Measurements from ENCODE around the gene TM2D1.
"Not testable (repeated sequence)": the region's sequence is repeated elsewhere in the genome, so short reads cannot be mapped to it uniquely, and the experiment has no call there.

DNA sequence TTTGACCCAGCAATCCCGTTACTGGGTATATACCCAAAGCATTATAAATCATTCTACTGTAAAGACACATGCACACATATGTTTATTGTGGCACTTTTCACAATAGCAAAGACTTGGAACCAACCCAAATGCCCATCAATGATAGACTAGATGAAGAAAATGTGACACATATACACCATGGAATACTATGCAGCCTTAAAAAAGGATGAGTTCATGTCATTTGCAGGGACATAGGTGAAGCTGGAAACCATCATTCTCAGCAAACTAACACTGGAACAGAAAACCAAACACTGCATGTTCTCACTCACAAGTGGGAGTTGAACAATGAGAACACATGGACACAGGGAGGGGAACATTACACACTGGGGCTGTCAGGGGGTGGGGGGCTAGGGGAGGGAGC is 5.7 kb upstream of the TM2D1 start:
- TF ChIP-seq, protein P1, sequence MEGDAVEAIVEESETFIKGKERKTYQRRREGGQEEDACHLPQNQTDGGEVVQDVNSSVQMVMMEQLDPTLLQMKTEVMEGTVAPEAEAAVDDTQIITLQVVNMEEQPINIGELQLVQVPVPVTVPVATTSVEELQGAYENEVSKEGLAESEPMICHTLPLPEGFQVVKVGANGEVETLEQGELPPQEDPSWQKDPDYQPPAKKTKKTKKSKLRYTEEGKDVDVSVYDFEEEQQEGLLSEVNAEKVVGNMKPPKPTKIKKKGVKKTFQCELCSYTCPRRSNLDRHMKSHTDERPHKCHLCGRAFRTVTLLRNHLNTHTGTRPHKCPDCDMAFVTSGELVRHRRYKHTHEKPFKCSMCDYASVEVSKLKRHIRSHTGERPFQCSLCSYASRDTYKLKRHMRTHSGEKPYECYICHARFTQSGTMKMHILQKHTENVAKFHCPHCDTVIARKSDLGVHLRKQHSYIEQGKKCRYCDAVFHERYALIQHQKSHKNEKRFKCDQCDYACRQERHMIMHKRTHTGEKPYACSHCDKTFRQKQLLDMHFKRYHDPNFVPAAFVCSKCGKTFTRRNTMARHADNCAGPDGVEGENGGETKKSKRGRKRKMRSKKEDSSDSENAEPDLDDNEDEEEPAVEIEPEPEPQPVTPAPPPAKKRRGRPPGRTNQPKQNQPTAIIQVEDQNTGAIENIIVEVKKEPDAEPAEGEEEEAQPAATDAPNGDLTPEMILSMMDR (IDR thresholded peaks at IDR 0.05; ENCODE audit: low read depth, low read length), result not testable (repeated sequence)
- not testable (repeated sequence) for TF ChIP-seq POLR2A (IDR thresholded peaks at IDR 0.05; ENCODE audit: extremely low read depth, insufficient read length); MYC (IDR thresholded peaks at IDR 0.05; ENCODE audit: low read depth, low read length)
- TF ChIP-seq, protein P2, sequence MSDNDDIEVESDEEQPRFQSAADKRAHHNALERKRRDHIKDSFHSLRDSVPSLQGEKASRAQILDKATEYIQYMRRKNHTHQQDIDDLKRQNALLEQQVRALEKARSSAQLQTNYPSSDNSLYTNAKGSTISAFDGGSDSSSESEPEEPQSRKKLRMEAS (IDR thresholded peaks at IDR 0.05; ENCODE audit: low read depth, low read length), result not testable (repeated sequence)
